Measurements from ENCODE around the gene FLT3LG. TPM values are rescaled to one million over a fixed set of nuclear protein-coding genes. Genes with fewer than 3 reads are reported as not detected.
A peak's percentile ranks its signal among the peaks of the same experiment; 100 is the strongest.

Gene FLT3LG, protein sequence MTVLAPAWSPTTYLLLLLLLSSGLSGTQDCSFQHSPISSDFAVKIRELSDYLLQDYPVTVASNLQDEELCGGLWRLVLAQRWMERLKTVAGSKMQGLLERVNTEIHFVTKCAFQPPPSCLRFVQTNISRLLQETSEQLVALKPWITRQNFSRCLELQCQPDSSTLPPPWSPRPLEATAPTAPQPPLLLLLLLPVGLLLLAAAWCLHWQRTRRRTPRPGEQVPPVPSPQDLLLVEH
- total RNA-seq (2014; rRNA removed; shearing (Covaris generic)) (8.2 and 10.1 TPM in 2 replicates), total RNA-seq (2022) (8.4 and 11.7 TPM in 2 replicates), Bru-seq, nascent RNA (percentile 33 among the genes with signal in this experiment), BruChase-seq, experiment 1, labeled RNA remaining after a 6-hour chase (percentile 42 among the genes with signal in this experiment), BruChase-seq, experiment 2, labeled RNA remaining after a 2-hour chase (percentile 42 among the genes with signal in this experiment)
- long read RNA-seq, partial matches to known transcripts: 3 of 11 reads
- long read RNA-seq, other reads (novel, unspliced or antisense): 4 of 11 reads

DNA sequence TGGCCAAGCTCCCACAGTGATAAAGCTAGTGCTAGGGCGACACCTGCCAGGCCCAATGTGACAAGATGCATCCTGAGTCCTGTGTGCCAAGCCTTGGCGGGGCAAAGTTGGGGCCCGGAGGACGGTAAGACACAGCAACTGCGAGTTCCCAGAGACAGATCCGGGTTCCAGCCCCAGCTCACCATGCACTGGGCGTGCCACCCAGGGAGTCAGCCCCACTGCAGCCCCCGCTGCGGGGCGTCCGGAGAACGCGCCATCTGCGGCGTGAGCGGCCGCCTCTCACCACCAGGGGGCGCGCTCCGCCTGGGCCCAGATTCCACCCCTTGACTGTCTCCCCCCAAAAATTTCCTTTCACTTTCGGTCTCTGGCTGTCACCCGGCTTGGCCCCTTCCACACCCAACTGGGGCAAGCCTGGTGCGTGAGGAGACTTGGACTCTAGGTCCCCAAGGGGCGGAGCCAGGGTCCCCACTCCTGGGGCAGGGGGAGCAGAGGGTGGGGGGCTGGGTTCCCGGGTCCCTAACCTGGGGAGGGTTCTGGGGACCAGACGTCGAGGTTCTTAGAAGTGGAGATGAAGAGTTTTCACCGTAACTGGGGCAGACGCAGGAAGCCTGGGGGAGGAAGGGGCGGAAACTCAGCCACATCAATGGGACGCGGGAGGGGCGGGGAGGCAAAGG, at the start of gene FLT3LG:
TSS of gene FLT3LG (plus strand) at position 348 of the 674 bp plus-strand sequence. CDS start 425 bp downstream, outside the sequence.
- TF ChIP-seq, protein P1, sequence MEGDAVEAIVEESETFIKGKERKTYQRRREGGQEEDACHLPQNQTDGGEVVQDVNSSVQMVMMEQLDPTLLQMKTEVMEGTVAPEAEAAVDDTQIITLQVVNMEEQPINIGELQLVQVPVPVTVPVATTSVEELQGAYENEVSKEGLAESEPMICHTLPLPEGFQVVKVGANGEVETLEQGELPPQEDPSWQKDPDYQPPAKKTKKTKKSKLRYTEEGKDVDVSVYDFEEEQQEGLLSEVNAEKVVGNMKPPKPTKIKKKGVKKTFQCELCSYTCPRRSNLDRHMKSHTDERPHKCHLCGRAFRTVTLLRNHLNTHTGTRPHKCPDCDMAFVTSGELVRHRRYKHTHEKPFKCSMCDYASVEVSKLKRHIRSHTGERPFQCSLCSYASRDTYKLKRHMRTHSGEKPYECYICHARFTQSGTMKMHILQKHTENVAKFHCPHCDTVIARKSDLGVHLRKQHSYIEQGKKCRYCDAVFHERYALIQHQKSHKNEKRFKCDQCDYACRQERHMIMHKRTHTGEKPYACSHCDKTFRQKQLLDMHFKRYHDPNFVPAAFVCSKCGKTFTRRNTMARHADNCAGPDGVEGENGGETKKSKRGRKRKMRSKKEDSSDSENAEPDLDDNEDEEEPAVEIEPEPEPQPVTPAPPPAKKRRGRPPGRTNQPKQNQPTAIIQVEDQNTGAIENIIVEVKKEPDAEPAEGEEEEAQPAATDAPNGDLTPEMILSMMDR (conservative IDR thresholded peaks at IDR 0.05; ENCODE audit: low read length): peak; percentile 99
- TF ChIP-seq EZH2phosphoT487 (IDR thresholded peaks at IDR 0.05; ENCODE audit: borderline replicate concordance, low read depth, low read length): no peak
- Histone ChIP-seq H2AFZ (ENCODE audit: low read length) (peak within 1 kb of the TSS; percentile 62), H3K27ac (ENCODE audit: low read depth, low read length, poor library complexity, severe bottlenecking) (peak within 1 kb of the TSS; percentile 44), H3K4me2 (ENCODE audit: low read length) (peak within 1 kb of the TSS; percentile 97), H4K20me1 (ENCODE audit: insufficient read depth, low read length) (no peaks in the 10 kb centered on the region), H3K9me3 (ENCODE audit: low read length) (no peaks in the 10 kb centered on the region), H3K9me2 (ENCODE audit: insufficient read depth, low read length) (no peaks in the 10 kb centered on the region), H3K4me1 (ENCODE audit: insufficient read depth, low read length, poor library complexity, severe bottlenecking) (peaks cover 42% of the 10 kb centered on the region), H3K79me2 (ENCODE audit: insufficient read depth, low read depth, low read length) (no peaks in the 10 kb centered on the region), H3K4me3 (ENCODE audit: low read depth, low read length, poor library complexity, severe bottlenecking) (peak within 1 kb of the TSS; percentile 69), H3K36me3 (ENCODE audit: insufficient read depth, low read length) (peaks cover 21% of the 10 kb centered on the region; the same call in 1 of the 2 replicates)
- no TSS peak for BruUV-seq (replicated peaks)
- DNase-seq (ENCODE audit: low spot score): peak; percentile 87
- POLR2A ChIA-PET: interaction anchor here (0.6 to 1.4 kb wide), 2 partner anchors 15 to 20 kb away, joined by 3 to 4 read pairs; no protein-coding TSS in a partner anchor
- CTCF ChIA-PET (ENCODE audit: unreplicated experiment): interaction anchor here (1.2 kb wide), 1 partner anchor 21 kb away, joined by 3 read pairs; the partner anchor contains the start of gene ALDH16A1
- intact Hi-C loops (cut with micrococcal nuclease; ENCODE audit: unreplicated experiment): no loop called here

DNA sequence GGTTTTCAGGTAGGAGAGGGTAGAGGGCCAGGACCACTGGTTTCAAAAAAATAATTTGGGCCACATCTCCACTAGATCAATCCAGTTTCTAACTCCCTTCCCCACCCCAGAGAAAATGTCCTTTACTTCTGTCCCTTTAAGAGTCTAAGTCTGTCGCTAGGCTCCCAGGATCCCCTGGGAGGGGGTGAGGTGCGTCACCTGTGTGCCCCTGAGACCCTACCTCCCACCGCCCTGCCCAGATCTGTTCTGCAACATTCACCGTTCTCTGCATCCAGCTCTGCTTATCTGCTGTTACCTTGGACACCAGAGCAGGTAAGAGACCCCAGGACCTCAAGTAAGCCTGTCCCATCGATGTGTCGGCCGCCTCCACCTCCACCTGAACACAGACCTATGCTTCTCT, 48.8 kb upstream of the FLT3LG start, which contains the start of gene GFY:
TSS of gene GFY (plus strand) at position 211 of the 400 bp plus-strand sequence. CDS start 1,043 bp downstream, outside the sequence.
- Histone ChIP-seq H3K27ac (ENCODE audit: low read depth, low read length, poor library complexity, severe bottlenecking) (no peak within 1 kb of the TSS), H3K36me3 (ENCODE audit: insufficient read depth, low read length) (no peaks in the 10 kb centered on the region), H4K20me1 (ENCODE audit: insufficient read depth, low read length) (no peaks in the 10 kb centered on the region), H3K79me2 (ENCODE audit: insufficient read depth, low read depth, low read length) (no peaks in the 10 kb centered on the region), H3K4me1 (ENCODE audit: insufficient read depth, low read length, poor library complexity, severe bottlenecking) (peaks cover 67% of the 10 kb centered on the region), H2AFZ (ENCODE audit: low read length) (peak within 1 kb of the TSS; percentile 33; the same call in 1 of the 2 replicates), H3K9me3 (ENCODE audit: low read length) (no peaks in the 10 kb centered on the region), H3K9me2 (ENCODE audit: insufficient read depth, low read length) (no peaks in the 10 kb centered on the region), H3K4me2 (ENCODE audit: low read length) (peak within 1 kb of the TSS; percentile 68), H3K4me3 (ENCODE audit: low read depth, low read length, poor library complexity, severe bottlenecking) (peak within 1 kb of the TSS; percentile 59)
- POLR2A ChIA-PET: no interaction called here
- no peak for TF ChIP-seq EZH2phosphoT487 (IDR thresholded peaks at IDR 0.05; ENCODE audit: borderline replicate concordance, low read depth, low read length)
- TF ChIP-seq, protein P1 (conservative IDR thresholded peaks at IDR 0.05; ENCODE audit: low read length): no peak
- CTCF ChIA-PET (ENCODE audit: unreplicated experiment): no interaction called here
- intact Hi-C loops (cut with micrococcal nuclease; ENCODE audit: unreplicated experiment): no loop called here
- BruUV-seq (replicated peaks): no TSS peak
- no peak for DNase-seq (ENCODE audit: low spot score)

Measured in OCI-LY7 (cell line).